GM21447 (cell line): ENCODE measurements around the gene SOST.

ENCODE experiments used
- ATAC-seq: cut with Tn5 transposase; IDR thresholded peaks from one replicate; pipeline ENCODE4 v1.9.1; 2021; ENCODE audit not compliant: unreplicated experiment

The SOST gene

GRCh38 chr17:43774304-43775250 is 16.0 kb upstream of the SOST start:
- no peak for ATAC-seq

DNA sequence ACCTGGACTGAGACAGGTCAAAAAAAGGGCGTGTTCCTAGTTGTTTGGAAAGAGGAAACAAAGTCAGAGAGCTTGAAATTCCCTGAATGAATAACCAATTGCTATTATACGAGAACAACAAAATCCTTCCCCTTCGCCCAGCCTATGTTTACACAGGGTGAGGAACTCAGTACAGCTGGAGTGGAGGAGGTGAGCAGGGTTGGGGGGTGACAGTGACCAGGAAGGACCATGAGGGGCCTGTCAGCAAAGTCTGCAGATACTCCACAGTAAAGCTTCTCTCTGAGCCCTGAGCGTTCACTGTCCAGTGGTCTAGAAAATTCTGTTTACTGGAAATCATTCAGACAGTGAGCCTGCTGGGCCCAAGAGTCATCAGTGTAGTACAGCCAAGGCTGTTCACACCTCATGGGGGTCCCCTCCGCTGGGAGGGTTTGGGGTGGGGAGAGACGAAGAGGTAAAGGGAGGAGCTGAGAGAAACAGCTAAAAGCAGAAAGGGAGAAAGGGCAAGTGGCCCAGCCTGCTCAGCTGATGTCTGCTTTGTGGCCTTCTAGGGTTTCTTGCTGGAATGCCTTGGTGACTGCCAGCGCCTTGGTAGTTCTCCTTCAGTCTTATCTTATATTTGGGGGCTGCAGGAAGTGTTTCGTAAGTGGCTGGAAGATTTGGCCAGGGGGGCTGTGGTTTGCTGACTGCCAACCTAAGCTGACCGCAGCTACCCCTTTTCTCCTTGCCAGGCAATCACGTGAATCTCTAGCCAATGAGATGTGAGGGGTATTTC is 14.5 kb upstream of the SOST start:
- ATAC-seq: no peak

GRCh38 chr17:43771463-43771862 is 12.9 kb upstream of the SOST start:
- ATAC-seq: no peak

GRCh38 chr17:43770957-43771356 is 12.4 kb upstream of the SOST start:
- no peak for ATAC-seq

DNA sequence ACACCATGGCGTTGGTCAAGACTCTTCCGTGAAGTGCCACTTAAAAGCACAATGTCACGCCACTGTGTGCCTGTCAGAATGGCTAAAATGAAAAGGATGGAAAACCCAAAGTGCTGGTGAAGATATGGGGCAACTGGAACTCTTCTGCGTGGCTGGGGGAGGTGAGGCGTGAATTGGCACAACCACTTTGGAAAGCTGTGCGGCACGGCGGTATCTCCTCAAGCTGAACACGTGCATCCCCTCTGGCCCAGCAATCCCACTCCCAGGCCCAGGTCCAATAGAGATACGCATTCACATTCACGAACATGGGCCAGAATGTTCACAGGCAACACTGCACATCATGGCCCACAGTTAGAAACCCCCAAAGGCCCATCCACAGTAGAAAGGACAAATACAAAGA is 11.3 kb upstream of the SOST start:
- no peak for ATAC-seq

DNA sequence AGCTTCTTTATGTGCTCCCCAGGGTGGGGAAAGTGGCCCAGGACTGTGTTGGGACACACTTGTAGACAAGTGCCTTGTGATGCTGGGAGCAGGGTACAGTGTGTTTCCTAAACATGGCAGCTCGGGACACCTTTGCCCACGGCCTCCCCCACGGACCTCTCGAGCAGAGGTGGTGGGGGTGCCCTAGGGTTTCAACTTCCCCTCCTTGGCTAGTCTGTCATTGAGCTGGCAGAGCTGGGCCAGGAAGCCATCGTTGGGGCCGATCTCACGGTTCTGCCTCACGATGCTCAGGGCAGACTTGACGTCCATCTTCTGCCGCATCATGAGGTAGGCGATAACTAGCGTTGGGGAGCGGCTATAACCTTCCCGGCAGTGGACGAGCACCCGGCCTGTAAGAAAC is 10.8 kb upstream of the SOST start:
- no peak for ATAC-seq

- ATAC-seq: no peak
These were observed 10.4 kb upstream of the SOST start for GRCh38 chr17:43768943-43769342.

GRCh38 chr17:43768382-43768781 is 9.8 kb upstream of the SOST start:
- no peak for ATAC-seq

DNA sequence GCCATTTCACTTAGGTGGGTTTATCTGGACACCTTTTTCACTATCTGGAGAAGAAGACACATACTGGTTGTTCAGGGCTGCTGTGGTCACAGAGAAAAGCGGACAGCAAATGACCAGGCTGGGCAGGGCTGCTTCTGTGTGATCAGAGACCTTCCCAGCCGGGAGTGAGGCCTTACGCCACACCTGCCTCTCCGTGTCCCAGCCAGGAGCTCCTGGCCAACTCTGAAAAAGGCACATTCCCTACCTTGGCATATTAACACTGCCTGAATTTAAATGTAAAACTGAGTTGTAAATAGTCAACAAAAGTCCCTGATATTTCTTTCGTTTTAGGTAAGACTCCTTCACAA is 9.1 kb upstream of the SOST start:
- no peak for ATAC-seq

GRCh38 chr17:43767053-43767712 is 8.6 kb upstream of the SOST start:
- no peak for ATAC-seq

DNA sequence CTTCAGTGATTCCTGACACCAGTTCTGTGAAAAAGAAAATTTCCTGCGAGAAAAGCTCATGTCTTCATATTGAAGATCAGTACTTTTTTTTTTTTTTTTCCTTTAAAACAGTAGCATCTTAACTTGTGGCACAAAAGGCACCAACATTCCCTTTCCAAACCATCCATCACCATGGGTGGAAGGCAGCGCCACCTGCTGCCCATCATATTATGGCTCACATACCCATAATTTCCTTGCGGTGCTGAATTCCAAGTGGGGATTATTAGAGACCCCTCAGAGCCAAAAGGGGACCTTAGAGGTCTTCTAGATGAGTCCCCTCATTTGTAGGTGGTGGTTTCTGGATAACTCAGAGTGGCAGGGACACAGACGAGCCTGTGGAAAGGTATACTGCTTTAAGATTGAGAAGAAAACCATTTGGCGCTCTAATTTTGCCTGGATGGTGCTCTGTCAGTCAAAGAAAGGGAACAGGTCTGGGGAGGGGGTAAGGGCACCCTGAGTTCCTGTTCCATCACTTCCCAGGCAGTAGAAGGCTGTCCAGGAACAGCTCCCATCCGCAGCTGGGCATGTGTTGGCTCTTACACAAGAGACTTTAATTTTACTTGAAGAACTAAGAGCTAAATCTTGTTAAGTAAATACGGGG is 7.9 kb upstream of the SOST start:
- ATAC-seq: no peak

DNA sequence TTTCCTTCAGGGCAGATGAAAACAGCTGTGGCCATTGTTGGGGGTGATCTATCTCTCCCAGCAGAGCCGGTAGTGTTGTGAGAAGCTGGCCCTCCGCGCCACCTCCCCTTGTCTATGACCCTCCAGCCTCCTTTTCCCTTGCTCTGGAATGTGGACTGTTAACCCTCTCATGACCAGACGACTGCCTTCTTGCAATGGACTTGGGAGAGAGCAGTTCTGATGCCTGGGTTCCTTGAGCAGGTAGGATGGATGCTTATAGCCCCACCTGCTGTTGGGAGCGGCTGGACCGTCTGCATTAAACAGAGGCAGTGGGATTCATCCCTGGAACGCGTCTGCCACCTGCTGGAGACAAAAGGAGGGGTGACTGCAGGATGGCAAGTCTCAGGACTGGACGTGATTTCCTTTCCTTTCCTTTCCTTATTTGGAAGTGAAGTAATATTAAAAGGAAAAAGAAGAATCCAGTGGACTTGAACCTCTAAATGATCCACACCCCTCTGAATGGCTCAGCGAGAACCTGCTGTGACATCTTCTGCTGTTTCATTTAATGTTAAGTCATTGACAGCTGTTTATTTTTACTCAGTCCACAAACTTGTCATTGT is 1.8 kb upstream of the SOST start:
- ATAC-seq: no peak

DNA sequence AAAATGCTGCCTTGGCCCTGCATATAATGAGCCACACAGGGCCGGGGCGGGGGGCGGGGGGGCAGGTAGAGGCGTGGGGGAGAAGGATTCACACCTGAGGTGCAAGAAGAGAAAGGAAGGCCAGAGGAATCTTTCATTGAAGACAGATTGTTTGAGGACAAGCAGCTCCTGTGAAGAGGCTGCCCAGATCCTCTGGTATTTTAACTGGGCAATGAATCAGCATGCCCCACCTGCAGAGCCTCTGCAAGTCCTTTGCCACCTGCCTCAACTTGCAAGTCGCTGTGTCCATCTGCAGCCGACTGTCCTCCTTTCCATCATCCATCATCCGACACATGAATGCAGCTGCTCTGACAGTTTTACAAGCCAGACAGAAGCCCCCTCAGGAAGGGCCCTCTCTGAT is 1.2 kb upstream of the SOST start:
- no peak for ATAC-seq

DNA sequence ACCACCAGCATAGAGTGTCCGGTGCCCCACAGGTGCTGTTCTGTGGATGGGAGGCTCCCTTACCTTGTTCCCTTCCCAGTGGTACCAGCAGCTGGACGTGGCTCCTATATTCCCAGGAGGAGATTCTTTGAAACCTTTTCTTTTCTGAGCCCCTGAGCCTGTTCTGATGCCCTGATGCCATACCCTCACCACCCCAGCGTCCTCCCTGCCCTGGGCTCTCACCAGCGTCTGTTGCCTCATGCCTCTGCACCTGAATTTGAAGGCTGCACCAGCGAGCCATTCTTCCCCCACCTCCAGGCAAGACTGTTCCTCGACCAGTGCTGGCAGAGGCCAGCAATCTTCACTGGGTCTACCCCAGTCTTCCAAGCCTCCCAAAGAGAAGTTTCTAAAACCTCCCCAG is 505 bp downstream of the SOST start:
- no peak for ATAC-seq

- ATAC-seq: no peak
These were observed 1.4 kb downstream of the SOST start for GRCh38 chr17:43757171-43757660.

DNA sequence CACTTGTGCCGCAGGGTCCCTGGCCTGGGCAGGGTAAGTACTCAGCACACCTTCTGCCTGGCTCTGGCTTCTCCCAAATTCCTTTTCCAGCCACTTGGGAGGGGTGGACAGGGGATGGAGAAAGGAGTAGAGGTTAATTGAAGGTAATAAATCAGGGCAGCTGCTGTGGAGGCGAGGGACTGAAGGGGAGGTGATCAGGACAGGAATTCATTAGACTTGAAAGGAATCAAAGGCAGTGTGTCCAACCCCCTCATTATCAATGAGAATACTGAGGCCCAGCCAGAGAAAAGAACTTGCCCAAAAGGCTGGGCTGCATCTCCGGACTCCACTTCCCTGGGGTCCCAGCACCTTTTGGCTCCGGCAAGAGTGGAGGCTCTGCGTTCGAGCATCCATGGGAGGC is 2.4 kb downstream of the SOST start:
- ATAC-seq: no peak

DNA sequence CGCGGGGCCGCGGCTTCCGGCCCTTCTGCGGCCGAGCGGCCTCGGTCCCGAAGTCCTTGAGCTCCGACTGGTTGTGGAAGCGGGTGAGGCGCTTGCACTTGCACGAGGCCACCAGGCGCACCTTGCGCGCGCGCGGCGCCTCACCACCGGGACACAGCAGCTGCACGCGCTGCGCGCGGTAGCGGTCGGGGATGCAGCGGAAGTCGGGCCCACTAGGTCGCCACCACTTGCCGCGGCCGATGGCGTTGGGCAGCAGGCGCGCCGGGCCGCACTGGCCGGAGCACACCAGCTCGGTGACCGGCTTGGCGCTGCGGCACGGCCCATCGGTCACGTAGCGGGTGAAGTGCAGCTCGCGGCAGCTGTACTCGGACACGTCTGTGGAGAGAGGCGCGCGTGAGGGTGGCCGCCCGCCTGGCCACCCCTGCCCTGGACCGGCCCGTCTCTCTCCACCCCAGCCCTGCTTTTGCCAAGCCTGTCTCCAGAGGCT is 3.2 kb downstream of the SOST start:
- no peak for ATAC-seq

GRCh38 chr17:43754947-43755346 is 3.6 kb downstream of the SOST start:
- ATAC-seq: no peak

- no peak for ATAC-seq
These were observed 5.0 kb downstream of the SOST start for GRCh38 chr17:43753493-43754129.

- ATAC-seq: no peak
These were observed 8.4 kb downstream of the SOST start for GRCh38 chr17:43750153-43750552.
